Endodermal cell (in vitro differentiated cells): Measurements from ENCODE around the gene ADAM19. TPM values are rescaled to one million over a fixed set of nuclear protein-coding genes. Genes with fewer than 3 reads are reported as not detected.

Source experiments
- DNase-seq: peaks from one replicate; pipeline ENCODE4 v3.0.0-alpha.2; 2017
- H3K27ac ChIP-seq: 2 replicates; pipeline ENCODE4 v1.5.1; 2013; ENCODE audit warnings: mild to moderate bottlenecking, low read depth, low read length, moderate library complexity
- H3K27me3 ChIP-seq: 2 replicates; pipeline ENCODE4 v1.6.1; 2013; ENCODE audit warnings: mild to moderate bottlenecking, low read length, moderate library complexity; ENCODE audit not compliant: insufficient read depth, control insufficient read depth, poor library complexity, severe bottlenecking
- H3K36me3 ChIP-seq: 2 replicates; pipeline ENCODE4 v1.7.0; 2013; ENCODE audit warnings: mild to moderate bottlenecking, low read length, moderate library complexity; ENCODE audit not compliant: control insufficient read depth, insufficient read depth
- H3K4me1 ChIP-seq: one replicate; pipeline ENCODE4 v1.7.0; 2013; ENCODE audit warnings: low read length; ENCODE audit not compliant: control insufficient read depth, insufficient read depth
- H3K4me3 ChIP-seq: 2 replicates; pipeline ENCODE4 v1.5.1; 2013; ENCODE audit warnings: mild to moderate bottlenecking, low read length, moderate library complexity
- H3K9ac ChIP-seq: 2 replicates; pipeline ENCODE4 v1.6.1; 2013; ENCODE audit warnings: mild to moderate bottlenecking, low read length, moderate library complexity; ENCODE audit not compliant: poor library complexity, severe bottlenecking; ENCODE audit errors: extremely low read depth
- H3K9me3 ChIP-seq: 2 replicates; pipeline ENCODE4 v1.6.1; 2013; ENCODE audit warnings: mild to moderate bottlenecking, low read length, moderate library complexity; ENCODE audit not compliant: control insufficient read depth
- H3K27ac Mint-ChIP-seq: 2 replicates; pipeline ENCODE4 v1.8.0; 2020; ENCODE audit warnings: mixed read lengths
- H3K27me3 Mint-ChIP-seq: 2 replicates; pipeline ENCODE4 v1.8.0; 2021; ENCODE audit warnings: mild to moderate bottlenecking, mixed read lengths; ENCODE audit not compliant: insufficient read depth
- H3K36me3 Mint-ChIP-seq: 2 replicates; pipeline ENCODE4 v1.8.0; 2020; ENCODE audit warnings: low read depth, mixed read lengths
- H3K4me1 Mint-ChIP-seq: 2 replicates; pipeline ENCODE4 v1.8.0; 2020; ENCODE audit warnings: mixed read lengths
- H3K4me3 Mint-ChIP-seq: 2 replicates; pipeline ENCODE4 v1.8.0; 2020; ENCODE audit warnings: mild to moderate bottlenecking, moderate library complexity, mixed read lengths
- H3K9me3 Mint-ChIP-seq: 2 replicates; pipeline ENCODE4 v1.8.0; 2020; ENCODE audit warnings: mild to moderate bottlenecking, mixed read lengths
- WGBS, 2 experiments: methylation state at CpG; one replicate each; pipeline versions ENCODE4 v1.1.5 to v1.1.7; 2013; ENCODE audit warnings: missing lambda C conversion rate in 2 of 2, mixed read lengths in 1 of 2; ENCODE audit not compliant: insufficient coverage in 1 of 2, insufficient read length in 1 of 2; 5-methylcytosine and 5-hydroxymethylcytosine counted together
- total RNA-seq, 2 donors: library from RNA; stranded (reverse); fragmentation: NEBNext Ultra II Directional in 1 of 2; extraction: Animal tissue kit (Norgen Biotek cat#: 25700) in 1 of 2; gene quantifications; 2 replicates in 1 of 2; 3 replicates in 1 of 2; pipeline ENCODE4 v1.2.1, GENCODE V29; 2021
- TF ChIP-seq, protein P1 (sequence below): fragments of 200-600 bp; sonication (generic); conservative IDR thresholded peaks from 2 replicates; pipeline ENCODE4 v1.5.0; 2021; ENCODE audit warnings: antibody characterized with exemption, mild to moderate bottlenecking

ADAM19 gene
- total RNA-seq, 2 donors from 2014 or later, result 96.1 to 119 TPM

DNA sequence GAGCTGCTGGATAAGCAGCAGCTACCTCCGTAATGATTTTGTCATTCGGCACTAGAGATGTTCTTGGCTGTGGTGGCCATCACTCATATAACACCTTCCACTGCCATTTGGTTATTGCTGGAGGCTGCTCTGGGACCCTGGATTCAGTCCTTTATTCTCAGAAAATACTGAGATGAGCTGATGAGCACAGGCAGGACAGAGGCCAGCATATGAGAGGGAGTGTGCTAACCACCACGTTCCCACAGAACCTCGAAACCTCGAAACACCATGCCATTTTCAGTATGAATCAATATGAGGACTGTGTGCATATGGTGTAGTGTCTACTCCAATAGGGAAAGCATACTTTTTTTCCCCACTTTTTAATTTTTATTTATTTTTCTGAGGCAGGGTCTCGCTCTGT is 56.6 kb downstream of the ADAM19 start:
- Mint-ChIP-seq H3K4me1 (peaks cover 7% of the 10 kb centered on the region), H3K9me3 (no peaks in the 10 kb centered on the region), H3K27me3 (no peaks in the 10 kb centered on the region), H3K36me3 (peaks cover 61% of the 10 kb centered on the region), H3K4me3 (no peak overlapping the region), H3K27ac (no peak overlapping the region)
- Histone ChIP-seq H3K9ac (no peak overlapping the region), H3K27ac (no peak overlapping the region), H3K4me3 (no peak overlapping the region), H3K4me1 (peaks cover 12% of the 10 kb centered on the region), H3K27me3 (no peaks in the 10 kb centered on the region), H3K9me3 (no peaks in the 10 kb centered on the region), H3K36me3 (peaks cover 97% of the 10 kb centered on the region)
- WGBS, 2 experiments, result 98 to 100% methylated on average over 3 to 6 of the region's 6 CpGs
- TF ChIP-seq, protein P1, sequence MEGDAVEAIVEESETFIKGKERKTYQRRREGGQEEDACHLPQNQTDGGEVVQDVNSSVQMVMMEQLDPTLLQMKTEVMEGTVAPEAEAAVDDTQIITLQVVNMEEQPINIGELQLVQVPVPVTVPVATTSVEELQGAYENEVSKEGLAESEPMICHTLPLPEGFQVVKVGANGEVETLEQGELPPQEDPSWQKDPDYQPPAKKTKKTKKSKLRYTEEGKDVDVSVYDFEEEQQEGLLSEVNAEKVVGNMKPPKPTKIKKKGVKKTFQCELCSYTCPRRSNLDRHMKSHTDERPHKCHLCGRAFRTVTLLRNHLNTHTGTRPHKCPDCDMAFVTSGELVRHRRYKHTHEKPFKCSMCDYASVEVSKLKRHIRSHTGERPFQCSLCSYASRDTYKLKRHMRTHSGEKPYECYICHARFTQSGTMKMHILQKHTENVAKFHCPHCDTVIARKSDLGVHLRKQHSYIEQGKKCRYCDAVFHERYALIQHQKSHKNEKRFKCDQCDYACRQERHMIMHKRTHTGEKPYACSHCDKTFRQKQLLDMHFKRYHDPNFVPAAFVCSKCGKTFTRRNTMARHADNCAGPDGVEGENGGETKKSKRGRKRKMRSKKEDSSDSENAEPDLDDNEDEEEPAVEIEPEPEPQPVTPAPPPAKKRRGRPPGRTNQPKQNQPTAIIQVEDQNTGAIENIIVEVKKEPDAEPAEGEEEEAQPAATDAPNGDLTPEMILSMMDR, result no peak
- no peak for DNase-seq

DNA sequence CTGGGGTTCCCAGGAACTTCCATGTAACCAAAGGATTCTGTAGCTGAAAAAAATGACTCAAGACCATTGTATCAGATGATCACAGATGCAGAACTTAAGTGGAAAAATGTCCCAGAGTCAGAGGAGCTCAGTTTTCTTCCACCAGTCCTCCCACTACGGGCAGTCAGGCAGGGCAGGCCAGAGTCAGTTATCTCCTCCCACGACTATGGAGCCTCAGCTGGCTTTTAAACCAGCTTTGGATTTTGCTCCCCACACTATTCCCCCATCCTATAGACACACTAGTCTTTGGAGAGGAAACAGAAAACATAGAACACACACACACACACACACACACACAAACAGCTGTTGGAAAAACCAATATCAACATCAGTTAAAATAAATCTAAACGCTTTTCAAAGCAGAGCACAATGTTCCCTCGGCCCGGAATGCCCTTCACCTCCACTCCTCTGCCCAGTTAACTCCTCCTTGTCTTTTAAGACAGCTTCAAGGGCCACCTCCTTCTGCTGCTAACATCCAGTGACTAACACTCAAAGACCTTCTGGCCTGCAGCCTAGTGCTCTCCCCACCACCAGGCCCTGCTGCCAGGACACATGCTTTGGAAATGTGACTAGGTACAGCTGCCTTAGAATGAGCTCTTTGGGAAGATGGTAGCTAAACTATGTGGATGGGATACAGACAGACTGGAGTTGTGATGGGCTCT is 58.8 kb downstream of the ADAM19 start:
- no peaks in the 10 kb centered on the region for H3K27me3 Mint-ChIP-seq
- H3K4me1 Mint-ChIP-seq, result peaks cover 6% of the 10 kb centered on the region

DNA sequence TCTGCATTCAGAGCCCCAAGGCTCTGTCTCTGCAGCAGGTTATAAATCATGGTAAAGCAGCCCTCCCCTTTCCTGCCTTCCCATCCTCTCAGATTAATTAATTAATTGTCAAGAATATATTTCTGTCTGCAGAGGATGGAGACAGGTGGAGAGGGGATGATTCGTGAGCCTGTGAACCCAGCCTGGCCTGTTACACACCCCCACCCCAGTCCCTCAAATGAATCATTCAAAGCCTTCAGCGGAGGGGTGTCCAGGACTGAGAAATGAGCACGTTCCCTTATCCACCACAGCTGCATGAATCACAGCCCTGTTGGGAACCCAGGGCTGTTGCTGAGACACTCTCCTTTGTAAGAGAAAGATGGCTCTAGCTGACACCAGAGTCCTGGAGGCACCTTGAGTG is 59.6 kb downstream of the ADAM19 start:
- peaks cover 98% of the 10 kb centered on the region for H3K36me3 ChIP-seq
- Mint-ChIP-seq H3K4me3 (no peak overlapping the region), H3K36me3 (peaks cover 77% of the 10 kb centered on the region), H3K27me3 (no peaks in the 10 kb centered on the region), H3K4me1 (no peaks in the 10 kb centered on the region), H3K9me3 (no peaks in the 10 kb centered on the region), H3K27ac (no peak overlapping the region)
- WGBS, 2 experiments, result 85 to 93% methylated on average over 2 to 3 of the region's 3 CpGs
- H3K27ac ChIP-seq, result no peak overlapping the region
- H3K27me3 ChIP-seq, result no peaks in the 10 kb centered on the region
- no peak for DNase-seq
- H3K4me1 ChIP-seq, result peaks cover 3% of the 10 kb centered on the region
- H3K9me3 ChIP-seq, result no peaks in the 10 kb centered on the region
- H3K9ac ChIP-seq, result no peak overlapping the region
- no peak overlapping the region for H3K4me3 ChIP-seq
- TF ChIP-seq, protein P1, result no peak

More for the DNA sequence above, 58.8 kb downstream of the ADAM19 start:
- H3K36me3 Mint-ChIP-seq, result peaks cover 74% of the 10 kb centered on the region
- no peak overlapping the region for H3K4me3 ChIP-seq
- no peak for DNase-seq
- H3K9ac ChIP-seq, result no peak overlapping the region
- H3K27ac Mint-ChIP-seq, result peak overlapping the region; percentile 67
- H3K4me3 Mint-ChIP-seq, result no peak overlapping the region
- H3K9me3 Mint-ChIP-seq, result no peaks in the 10 kb centered on the region
- no peak overlapping the region for H3K27ac ChIP-seq
- peaks cover 97% of the 10 kb centered on the region for H3K36me3 ChIP-seq
- WGBS, 2 experiments, result 79 to 93% methylated on average over 2 to 5 of the region's 5 CpGs
- H3K4me1 ChIP-seq, result peaks cover 10% of the 10 kb centered on the region
- no peaks in the 10 kb centered on the region for H3K9me3 ChIP-seq
- TF ChIP-seq, protein P1, result no peak
- H3K27me3 ChIP-seq, result no peaks in the 10 kb centered on the region
